Neural crest cell (in vitro differentiated cells): ENCODE results near the gene CDK10. TPM values are rescaled to one million over a fixed set of nuclear protein-coding genes. Genes with fewer than 3 reads are reported as not detected.

ENCODE experiments used
- DNase-seq: peaks from one replicate; pipeline ENCODE4 v3.0.0; 2021; ENCODE audit warnings: low read depth, mixed read lengths, low spot score
- H3K27ac Mint-ChIP-seq: one replicate; pipeline ENCODE4 v1.8.0; 2021; ENCODE audit warnings: mild to moderate bottlenecking, mixed read lengths; ENCODE audit not compliant: unreplicated experiment
- H3K27me3 Mint-ChIP-seq: 2 replicates; pipeline ENCODE4 v1.8.0; 2021; ENCODE audit warnings: low read depth, mild to moderate bottlenecking, mixed read lengths
- H3K36me3 Mint-ChIP-seq: 2 replicates; pipeline ENCODE4 v1.8.0; 2021; ENCODE audit warnings: low read depth, mild to moderate bottlenecking, mixed read lengths
- H3K4me1 Mint-ChIP-seq: 2 replicates; pipeline ENCODE4 v1.8.0; 2021; ENCODE audit warnings: mixed read lengths
- H3K4me3 Mint-ChIP-seq: one replicate; pipeline ENCODE4 v1.8.0; 2021; ENCODE audit warnings: mild to moderate bottlenecking, mixed read lengths
- H3K9me3 Mint-ChIP-seq: 2 replicates; pipeline ENCODE4 v1.8.0; 2021; ENCODE audit warnings: mixed read lengths
- CTCF ChIP-seq: fragments of 200-600 bp; sonication (generic); conservative IDR thresholded peaks from 2 replicates; pipeline ENCODE4 v1.5.0; 2021; ENCODE audit warnings: antibody characterized with exemption, mild to moderate bottlenecking
- total RNA-seq: library from RNA; stranded (reverse); gene quantifications from 2 replicates; pipeline ENCODE4 v1.2.1, GENCODE V29; 2021

Gene CDK10
- total RNA-seq, 1 donor from 2014 or later, result 127 TPM

- no peak for DNase-seq
- Mint-ChIP-seq H3K9me3 (no peaks in the 10 kb centered on the region), H3K27me3 (no peaks in the 10 kb centered on the region), H3K36me3 (peaks cover 10% of the 10 kb centered on the region), H3K4me3 (no peak overlapping the region), H3K4me1 (no peaks in the 10 kb centered on the region), H3K27ac (no peak overlapping the region)
- TF ChIP-seq CTCF, result no peak
Measured at GRCh38 chr16:89739383-89739782, 52.9 kb downstream of the CDK10 start.

- Mint-ChIP-seq H3K36me3 (peaks cover 5% of the 10 kb centered on the region), H3K27ac (no peak overlapping the region), H3K4me3 (peak overlapping the region; percentile 31), H3K4me1 (no peaks in the 10 kb centered on the region), H3K27me3 (no peaks in the 10 kb centered on the region), H3K9me3 (no peaks in the 10 kb centered on the region)
- no peak for TF ChIP-seq CTCF
- DNase-seq, result no peak
Measured at GRCh38 chr16:89741342-89742014, 55.0 kb downstream of the CDK10 start.

- Mint-ChIP-seq H3K27ac (no peak overlapping the region), H3K27me3 (no peaks in the 10 kb centered on the region), H3K4me3 (no peak overlapping the region), H3K9me3 (no peaks in the 10 kb centered on the region), H3K4me1 (no peaks in the 10 kb centered on the region), H3K36me3 (peaks cover 2% of the 10 kb centered on the region)
- TF ChIP-seq CTCF, result no peak
- no peak for DNase-seq
Measured at GRCh38 chr16:89742948-89743347, 56.5 kb downstream of the CDK10 start.

GRCh38 chr16:89744813-89745212 lies 58.3 kb downstream of the CDK10 start:
- Mint-ChIP-seq H3K27me3 (no peaks in the 10 kb centered on the region), H3K27ac (no peak overlapping the region), H3K36me3 (peaks cover 4% of the 10 kb centered on the region), H3K4me1 (no peaks in the 10 kb centered on the region), H3K9me3 (no peaks in the 10 kb centered on the region), H3K4me3 (no peak overlapping the region)
- no peak for TF ChIP-seq CTCF
- DNase-seq, result no peak

Other genes starting within 250 kb of the CDK10 start
- 144 and 164 TPM in 2 replicates for gene ANKRD11, start 196.1 kb upstream of the CDK10 start, total RNA-seq
- gene SPG7, start 178.3 kb upstream of the CDK10 start, total RNA-seq, result 134 and 137 TPM in 2 replicates
- gene RPL13, start 126.0 kb upstream of the CDK10 start, total RNA-seq, result 2,012 and 2,013 TPM in 2 replicates
- gene CPNE7, start 110.9 kb upstream of the CDK10 start, total RNA-seq, result 2.7 and 3.1 TPM in 2 replicates
- 0.21 and 0.41 TPM in 2 replicates for gene DPEP1, start 73.0 kb upstream of the CDK10 start, total RNA-seq
- gene CHMP1A, start 29.0 kb upstream of the CDK10 start, total RNA-seq, result 93.9 and 102 TPM in 2 replicates
- 41.7 and 42.6 TPM in 2 replicates for gene SPATA33, start 28.9 kb upstream of the CDK10 start, total RNA-seq
- 8.6 and 10.6 TPM in 2 replicates for gene SPATA2L, start 15.0 kb downstream of the CDK10 start, total RNA-seq
- gene VPS9D1, start 34.2 kb downstream of the CDK10 start, total RNA-seq, result 18.0 and 20.2 TPM in 2 replicates
- 31.6 and 32.9 TPM in 2 replicates for gene ZNF276, start 34.8 kb downstream of the CDK10 start, total RNA-seq
- gene FANCA, start 130.0 kb downstream of the CDK10 start, total RNA-seq, result 118 and 129 TPM in 2 replicates
- gene SPIRE2, start 141.8 kb downstream of the CDK10 start, total RNA-seq, result 18.0 and 19.3 TPM in 2 replicates
- gene TCF25, start 186.9 kb downstream of the CDK10 start, total RNA-seq, result 198 and 209 TPM in 2 replicates
- gene MC1R, start 232.2 kb downstream of the CDK10 start, total RNA-seq, result 7.7 and 8.3 TPM in 2 replicates
- 518 and 541 TPM in 2 replicates for gene TUBB3, start 236.7 kb downstream of the CDK10 start, total RNA-seq